COLO668 (cell line): ENCODE data around the gene JAG1.

Experiments
- DNase-seq: peaks from one replicate; lab custom pipeline; 2025; ENCODE audit not compliant: unreplicated experiment; lab: John Stamatoyannopoulos, UW

The JAG1 gene

GRCh38 chr20:10673842-10674683 is at the start of gene JAG1:
TSS of gene JAG1 (minus strand) at chr20:10673999. CDS start at chr20:10673530, 469 bp downstream.
- DNase-seq: peak; percentile 98

GRCh38 chr20:10721976-10722375 is 48.2 kb upstream of the JAG1 start:
- no peak for DNase-seq

DNA sequence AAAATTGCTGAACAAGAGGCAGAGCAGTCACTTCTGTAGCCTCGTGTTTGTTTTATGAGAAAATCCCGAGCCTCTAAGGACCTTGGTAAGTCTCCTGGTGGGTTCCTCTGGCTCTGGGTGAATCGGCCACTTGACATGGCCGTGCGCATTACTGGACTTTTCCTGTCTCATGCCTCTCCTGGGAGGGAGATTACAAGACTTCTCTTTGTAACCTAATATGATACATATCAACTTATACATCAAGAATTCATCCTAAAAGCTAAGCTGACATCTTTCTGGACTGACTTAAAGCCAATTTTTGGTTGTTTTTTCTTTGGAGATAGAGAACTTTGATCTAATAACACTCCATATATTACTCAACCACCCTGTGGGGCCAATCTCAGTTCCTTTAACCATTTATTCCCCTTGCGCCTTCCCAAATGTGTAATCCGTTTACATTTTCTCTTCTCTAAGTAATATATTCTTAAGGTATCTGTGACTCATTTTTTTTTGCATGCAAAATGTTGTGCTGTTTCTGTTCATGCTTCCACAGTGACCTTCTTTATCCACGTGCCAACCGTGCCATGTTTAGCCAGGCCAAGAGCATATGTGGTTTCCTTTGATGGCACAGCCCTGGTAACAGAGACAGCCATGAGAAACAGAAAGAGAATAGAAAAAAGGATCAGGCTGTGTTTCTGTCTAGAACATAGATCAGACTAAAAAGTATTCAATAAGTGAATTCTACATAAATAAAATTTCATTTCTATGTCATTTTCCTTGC is 47.5 kb upstream of the JAG1 start:
- DNase-seq: no peak

DNA sequence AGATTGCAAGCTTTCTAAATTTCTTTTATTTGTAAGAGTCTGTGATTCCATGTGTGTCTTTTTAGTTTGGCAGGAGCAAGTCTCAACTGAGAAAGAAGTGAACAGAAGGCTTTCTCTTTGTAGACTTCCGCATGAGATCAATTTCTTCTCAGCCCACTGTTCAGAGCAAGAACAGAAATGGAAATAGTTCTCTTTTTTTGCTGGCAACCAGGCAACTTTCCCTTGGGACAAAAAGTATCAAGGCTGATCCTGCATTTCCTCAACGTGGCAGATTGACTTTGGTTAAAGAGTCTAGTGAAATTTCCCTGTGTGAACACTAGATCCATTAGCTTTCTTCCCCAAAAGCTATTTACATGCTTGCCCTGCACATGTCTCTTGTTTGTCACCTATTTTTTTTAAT is 46.8 kb upstream of the JAG1 start:
- no peak for DNase-seq

DNA sequence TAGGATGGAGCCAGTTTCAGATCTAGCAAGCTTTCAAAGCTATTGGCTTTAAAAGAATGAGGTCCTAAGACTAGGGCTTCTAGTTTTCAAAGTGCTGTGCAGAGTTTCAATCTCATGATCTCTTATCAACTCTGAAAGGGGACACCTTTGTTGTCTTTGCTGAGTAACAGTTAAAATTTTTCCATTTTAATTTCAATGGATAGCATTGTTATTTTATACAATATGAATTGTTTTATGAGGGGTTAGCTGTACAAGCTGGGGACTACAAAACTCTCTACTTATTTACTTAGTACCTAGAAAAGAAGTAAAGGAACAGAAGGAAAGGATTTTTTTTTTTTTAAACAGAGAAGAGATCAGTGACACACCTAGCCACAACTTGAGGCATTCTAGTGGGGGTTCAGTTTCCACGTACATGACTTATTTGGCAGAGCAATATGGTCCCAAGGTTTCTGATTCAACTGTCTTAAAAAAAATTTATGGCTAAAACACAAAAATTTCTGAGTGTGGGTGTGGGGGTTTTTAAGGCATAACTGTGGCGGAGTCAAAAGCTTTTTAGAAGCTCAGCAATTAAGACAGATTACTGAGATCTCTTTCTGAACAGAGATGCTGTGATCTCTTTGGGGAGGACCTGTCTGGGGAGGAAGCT is 46.1 kb upstream of the JAG1 start:
- DNase-seq: no peak

DNA sequence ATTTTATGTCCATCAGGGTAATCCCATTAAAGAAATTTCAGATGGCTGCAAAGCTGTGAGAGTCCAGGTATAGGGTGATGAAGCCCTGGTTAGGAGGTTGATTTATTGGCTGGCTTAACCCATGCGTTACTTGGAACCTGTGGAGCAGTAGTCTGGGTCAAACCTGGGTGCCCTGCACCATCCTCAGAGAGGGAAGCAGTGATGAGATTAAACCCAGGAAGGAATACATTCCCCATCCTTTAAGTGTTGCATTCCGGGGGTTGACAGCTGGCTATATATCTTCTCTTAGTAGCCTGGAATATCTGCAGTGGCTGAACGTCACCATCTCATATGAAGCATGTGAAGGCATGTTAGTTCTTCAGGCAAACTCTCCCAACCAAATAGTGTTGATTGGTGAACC is 44.9 kb upstream of the JAG1 start:
- no peak for DNase-seq

GRCh38 chr20:10716855-10717254 is 43.1 kb upstream of the JAG1 start:
- no peak for DNase-seq

DNA sequence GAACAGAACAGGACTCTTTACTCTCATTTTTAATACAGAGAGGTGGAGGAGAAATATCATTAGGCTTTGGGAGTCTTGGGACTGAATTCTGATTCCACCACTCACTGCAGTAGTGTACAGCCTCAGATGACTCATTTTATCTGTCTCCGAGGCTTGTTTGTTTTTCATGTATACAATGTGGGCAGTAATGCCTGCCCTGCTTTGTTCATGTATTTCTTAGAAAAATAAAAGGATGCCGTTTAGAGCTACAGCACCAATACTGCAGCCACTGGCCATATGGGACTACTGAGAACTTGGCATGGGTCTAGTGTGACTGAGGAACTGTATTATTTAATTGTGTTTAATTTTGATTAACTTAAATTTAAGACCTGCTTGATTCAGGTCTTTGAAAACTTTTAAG is 41.2 kb upstream of the JAG1 start:
- DNase-seq: peak; percentile 19

DNA sequence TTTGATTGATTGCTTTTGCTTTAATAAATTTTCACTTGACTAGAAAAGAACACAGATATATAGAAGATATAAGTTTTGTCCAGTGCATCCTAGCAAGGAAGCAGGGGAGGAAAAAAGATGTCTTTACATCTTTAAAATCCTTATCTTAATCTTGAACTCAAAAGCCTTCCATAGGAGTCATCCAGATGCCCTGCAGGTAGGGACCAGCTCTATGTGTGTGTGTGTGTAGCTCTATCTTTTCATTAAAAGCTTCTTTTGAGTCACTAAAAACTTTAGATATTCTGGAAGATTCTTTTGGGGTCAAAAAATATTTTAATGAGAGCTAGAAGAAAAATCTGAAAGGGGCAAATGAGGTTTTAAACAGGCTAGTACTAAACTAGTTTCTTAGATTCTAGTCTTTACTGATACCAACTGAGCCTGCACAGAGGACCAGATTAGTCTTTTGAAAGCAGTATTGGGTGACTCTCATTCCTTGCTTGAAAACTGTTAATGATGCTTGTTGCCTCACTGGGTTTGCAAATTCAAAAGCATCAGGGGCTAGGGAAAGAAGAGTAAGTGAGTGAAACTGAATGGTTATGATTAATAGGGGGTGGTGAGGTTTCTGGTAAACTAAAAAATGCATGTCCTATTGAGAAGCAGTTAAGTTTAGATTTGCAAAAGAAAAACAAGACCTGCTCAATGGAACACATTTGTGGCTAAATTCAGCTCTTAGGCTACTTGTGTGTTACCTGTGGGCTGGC is 40.6 kb upstream of the JAG1 start:
- no peak for DNase-seq

- DNase-seq: no peak
Measured at GRCh38 chr20:10713161-10713560, 39.4 kb upstream of the JAG1 start.

GRCh38 chr20:10711903-10712451 is 38.2 kb upstream of the JAG1 start:
- no peak for DNase-seq

- no peak for DNase-seq
Measured at GRCh38 chr20:10710991-10711775, 37.4 kb upstream of the JAG1 start.

DNA sequence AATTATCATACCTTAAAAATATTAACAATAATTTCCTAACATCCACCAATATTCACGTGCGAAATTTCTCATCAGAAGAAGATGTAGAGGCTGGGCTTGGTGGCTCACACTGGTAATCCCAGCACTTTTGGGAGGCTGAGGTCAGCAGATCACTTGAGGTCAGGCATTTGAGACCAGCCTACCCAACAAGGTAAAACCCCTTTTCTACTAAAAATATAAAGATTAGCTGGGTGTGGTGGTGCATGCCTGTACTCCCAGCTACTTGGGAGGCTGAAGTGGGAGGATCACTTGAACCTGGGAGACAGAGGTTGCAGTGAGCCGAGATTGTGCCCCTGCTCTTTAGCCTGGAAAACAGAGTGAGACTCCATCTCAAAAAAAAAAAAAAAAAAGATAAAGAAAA is 36.1 kb upstream of the JAG1 start:
- no peak for DNase-seq

- DNase-seq: no peak
Measured at GRCh38 chr20:10708351-10709185, 34.8 kb upstream of the JAG1 start.

- no peak for DNase-seq
Measured at GRCh38 chr20:10707791-10708190, 34.0 kb upstream of the JAG1 start.

GRCh38 chr20:10707068-10707467 is 33.3 kb upstream of the JAG1 start:
- DNase-seq: no peak

- DNase-seq: no peak
Measured at GRCh38 chr20:10706460-10706811, 32.6 kb upstream of the JAG1 start.

DNA sequence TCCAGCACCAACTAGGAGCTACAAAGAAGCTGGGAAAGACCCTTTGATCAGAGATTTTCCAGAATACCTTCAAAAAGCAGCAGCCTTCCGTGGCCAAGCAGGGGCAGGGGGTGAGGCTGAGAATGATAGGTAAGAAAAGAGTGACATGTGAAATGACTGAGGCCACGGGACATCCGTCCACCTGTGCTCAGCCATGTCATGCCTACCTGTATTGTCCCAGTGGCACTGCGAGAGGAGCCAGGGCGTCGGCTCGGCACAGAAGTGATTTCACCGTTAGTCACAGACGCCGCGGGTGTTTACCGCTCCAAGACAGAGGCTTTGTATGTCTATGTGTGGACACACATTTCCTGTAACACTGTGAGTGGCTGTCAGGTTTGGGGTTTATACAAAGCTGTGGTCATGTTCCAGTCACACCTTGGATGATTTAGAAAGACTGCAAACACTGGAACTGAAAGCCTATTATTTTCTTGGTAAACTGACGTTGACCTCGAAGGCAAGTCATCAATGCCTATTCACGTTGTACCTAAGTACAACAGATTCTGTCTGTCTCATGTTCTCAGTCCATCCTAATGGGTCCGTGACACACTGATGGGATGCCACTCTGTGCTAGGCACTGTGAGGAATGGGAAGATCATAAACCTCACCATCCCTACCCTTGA is 32.1 kb upstream of the JAG1 start:
- peak; percentile 74 for DNase-seq

DNA sequence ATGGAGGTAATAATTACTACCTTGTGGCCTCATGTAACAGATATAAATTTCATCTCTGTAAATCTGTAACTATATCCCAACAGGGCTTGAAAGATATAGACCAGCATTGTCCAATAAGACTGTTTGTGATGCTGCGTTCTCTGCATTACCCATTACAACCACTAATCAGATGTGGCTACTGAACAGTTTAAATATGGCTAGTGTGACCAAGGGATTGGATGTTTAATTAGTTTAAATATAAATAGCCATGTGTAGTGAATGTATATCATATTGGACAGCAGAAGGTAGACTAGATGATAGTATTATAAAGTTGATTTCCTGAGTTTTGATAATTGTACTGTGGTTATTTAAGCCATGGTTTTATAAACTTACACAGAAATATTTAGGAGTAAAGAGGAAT is 27.8 kb upstream of the JAG1 start:
- DNase-seq: no peak
